Brain microvascular endothelial cell (primary cell): ENCODE results near the gene TAS2R30.

Experiments used
- DNase-seq: peaks from one replicate; pipeline ENCODE4 v3.0.0-alpha.2; 2020
- H3K27ac ChIP-seq: fragments of 250-450 bp; sonication (Bioruptor Pico); 2 replicates; pipeline ENCODE4 v1.5.1; 2020; ENCODE audit warnings: mild to moderate bottlenecking, moderate library complexity
- H3K27me3 ChIP-seq: fragments of 250-450 bp; sonication (Bioruptor Pico); replicated peaks from 2 replicates; pipeline ENCODE4 v1.5.1; 2020; ENCODE audit warnings: mild to moderate bottlenecking
- H3K36me3 ChIP-seq: fragments of 250-450 bp; sonication (Bioruptor Pico); replicated peaks from 2 replicates; pipeline ENCODE4 v1.5.1; 2020; ENCODE audit warnings: mild to moderate bottlenecking
- H3K4me3 ChIP-seq: 2 replicates; pipeline ENCODE4 v1.5.1; 2011; ENCODE audit warnings: low read depth, mild to moderate bottlenecking, control low read depth, low read length, moderate library complexity
- CTCF ChIP-seq: IDR thresholded peaks from 2 replicates; pipeline ENCODE4 v1.5.1; 2011; ENCODE audit warnings: low read depth, mild to moderate bottlenecking, moderate library complexity, low read length, control low read depth, inconsistent platforms; ENCODE audit errors: missing control alignments
- in situ Hi-C: cut with HindIII; loops from 2 replicates; pipeline ENCODE4 v1.10.0; 2017; ENCODE audit warnings: low sequenced_read_pairs, low pct_ligation_motif_present

TAS2R30 gene

DNA sequence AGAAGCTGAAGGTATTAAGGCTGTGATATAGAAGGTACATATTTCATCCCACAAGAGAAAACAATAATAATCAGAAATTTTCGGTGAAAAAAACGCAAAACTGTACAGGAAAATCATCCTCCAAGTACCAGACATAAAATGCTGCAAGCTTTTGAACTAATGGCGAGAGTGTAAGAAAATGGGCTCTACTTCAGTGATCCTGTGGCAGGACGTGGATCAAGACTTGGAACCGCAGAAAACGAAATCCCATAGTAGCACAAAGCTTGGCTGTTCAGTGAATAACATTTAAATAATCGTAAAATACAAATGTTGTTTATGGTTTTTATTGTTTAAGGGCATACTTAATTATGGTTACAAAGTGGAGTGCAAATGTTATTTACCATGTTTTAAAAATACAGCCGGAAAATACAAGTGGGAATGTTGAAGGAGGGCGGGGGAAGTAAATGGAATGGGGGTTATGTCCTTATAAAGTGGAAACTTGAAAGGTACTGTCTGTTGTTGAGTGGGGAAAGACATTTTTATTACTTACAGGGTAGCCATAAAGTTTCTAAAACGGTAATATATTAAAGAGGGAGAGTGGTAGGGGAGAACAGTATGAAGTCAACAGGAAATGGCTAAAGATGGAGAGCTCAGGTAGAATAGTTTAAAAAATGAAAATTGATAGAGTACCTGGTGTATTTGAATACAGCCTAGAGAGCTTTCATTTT is 37.7 kb upstream of the TAS2R30 start:
- no peak for TF ChIP-seq CTCF
- peak; percentile 4 for DNase-seq
- peak overlapping the region; percentile 91 for H3K4me3 ChIP-seq
- no peaks in the 10 kb centered on the region for H3K27me3 ChIP-seq
- H3K27ac ChIP-seq, result peak overlapping the region; percentile 96
- in situ Hi-C loops, result no loop called here
- H3K36me3 ChIP-seq, result peaks cover 2% of the 10 kb centered on the region

DNA sequence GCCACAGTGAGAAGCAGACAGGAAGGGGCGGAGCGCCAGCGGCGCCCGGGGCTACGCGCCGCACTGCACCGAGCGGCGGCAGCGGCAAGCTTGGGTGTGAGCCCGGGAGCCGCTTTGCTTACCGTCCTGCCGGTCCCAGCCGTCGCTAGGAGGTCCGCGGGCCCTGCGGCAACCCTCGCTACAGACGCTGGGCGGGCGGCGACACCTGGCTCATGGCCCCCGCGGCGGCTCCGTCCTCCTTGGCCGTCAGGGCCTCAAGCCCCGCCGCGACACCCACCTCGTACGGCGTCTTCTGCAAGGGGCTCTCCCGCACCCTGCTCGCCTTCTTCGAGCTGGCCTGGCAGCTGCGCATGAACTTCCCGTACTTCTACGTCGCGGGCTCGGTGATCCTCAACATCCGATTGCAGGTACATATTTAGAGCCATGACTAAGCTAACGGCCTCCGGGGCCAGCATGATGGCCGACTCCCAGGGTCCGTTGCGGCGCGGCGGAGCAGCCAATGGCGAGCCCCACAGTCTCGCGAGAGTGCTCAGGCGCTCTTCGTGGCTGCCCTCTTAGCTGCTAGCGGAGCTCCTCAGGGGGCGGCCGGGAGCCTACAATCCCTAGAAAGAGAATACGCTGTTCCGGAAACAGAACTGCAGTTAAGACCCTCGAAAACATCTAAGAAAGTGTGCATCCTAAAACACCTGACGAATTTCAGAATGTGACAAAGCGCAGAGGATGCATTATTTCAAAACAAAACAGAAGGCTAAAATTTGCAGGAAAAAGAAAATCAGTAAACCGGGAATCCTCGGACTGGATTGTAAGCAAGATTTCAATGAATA is 36.9 kb upstream of the TAS2R30 start, which contains the start of gene SMIM10L1:
SMIM10L1 (plus strand) TSS at position 50 of the 824 bp plus-strand sequence; CDS start at position 213, 163 bp downstream.
- in situ Hi-C loops, result no loop called here
- Histone ChIP-seq H3K27me3 (no peaks in the 10 kb centered on the region), H3K27ac (peak within 1 kb of the TSS; percentile 96), H3K4me3 (peak within 1 kb of the TSS; percentile 91), H3K36me3 (peaks cover 2% of the 10 kb centered on the region)
- peak; percentile 12 for TF ChIP-seq CTCF
- peak; percentile 92 for DNase-seq

- peaks cover 4% of the 10 kb centered on the region for H3K36me3 ChIP-seq
- H3K27me3 ChIP-seq, result no peaks in the 10 kb centered on the region
- no peak for DNase-seq
- no peak for TF ChIP-seq CTCF
- peak overlapping the region; percentile 96 for H3K27ac ChIP-seq
- in situ Hi-C loops, result no loop called here
- peak overlapping the region; percentile 91 for H3K4me3 ChIP-seq
Measured at GRCh38 chr12:11170810-11171144, 36.3 kb upstream of the TAS2R30 start.

DNA sequence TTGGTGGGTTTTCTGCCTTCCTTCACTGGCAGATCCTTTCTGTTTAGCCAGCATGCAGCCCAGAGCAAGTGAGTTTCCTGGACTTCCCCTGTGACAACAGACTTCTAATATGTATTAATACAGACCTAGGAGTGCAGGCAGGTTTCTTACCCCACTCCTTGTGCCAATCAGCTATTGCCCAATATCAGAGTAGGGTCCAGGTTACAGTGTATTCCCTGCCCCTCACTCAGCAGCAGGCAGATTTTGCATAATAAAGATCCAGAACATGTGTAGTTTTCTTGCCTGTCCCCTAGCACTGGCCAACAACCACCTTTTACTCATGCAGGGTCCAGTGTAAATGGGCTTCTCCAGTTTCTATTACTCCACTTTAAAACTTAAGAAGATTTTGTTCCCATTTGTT is 31.9 kb upstream of the TAS2R30 start:
- Histone ChIP-seq H3K36me3 (peaks cover 5% of the 10 kb centered on the region), H3K4me3 (no peak overlapping the region), H3K27ac (no peak overlapping the region), H3K27me3 (no peaks in the 10 kb centered on the region)
- no peak for DNase-seq
- in situ Hi-C loops, result no loop called here
- TF ChIP-seq CTCF, result no peak

GRCh38 chr12:11164384-11164783 is 29.9 kb upstream of the TAS2R30 start:
- H3K27ac ChIP-seq, result no peak overlapping the region
- H3K4me3 ChIP-seq, result no peak overlapping the region
- DNase-seq, result no peak
- H3K36me3 ChIP-seq, result peaks cover 3% of the 10 kb centered on the region
- in situ Hi-C loops, result no loop called here
- TF ChIP-seq CTCF, result no peak
- H3K27me3 ChIP-seq, result no peaks in the 10 kb centered on the region
